Liver (tissue), 9 donors: ENCODE results near the gene APOL3. TPM values are rescaled to one million over a fixed set of nuclear protein-coding genes. Genes with fewer than 3 reads are reported as not detected.
A peak's percentile ranks its signal among the peaks of the same experiment; 100 is the strongest.
"Not testable (repeated sequence)": the region's sequence is repeated elsewhere in the genome, so short reads cannot be mapped to it uniquely, and the experiment has no call there.

ENCODE experiments used
- DNase-seq: peaks from one replicate; pipeline ENCODE4 v3.0.0-alpha.2; 2017; ENCODE audit warnings: low spot score
- H3K27ac ChIP-seq, 2 donors: one replicate each; pipeline ENCODE4 v1.7.0; 2013; ENCODE audit warnings: inconsistent platforms in 2 of 2, low read length in 2 of 2, control low read depth in 1 of 2, low read depth in 1 of 2, mild to moderate bottlenecking in 1 of 2
- H3K27me3 ChIP-seq, 4 donors: one replicate each; pipeline versions ENCODE4 v1.6.1 to v1.7.0; 2013; ENCODE audit warnings: low read length in 3 of 4, inconsistent platforms in 1 of 4, mild to moderate bottlenecking in 1 of 4, moderate library complexity in 1 of 4; ENCODE audit not compliant: control insufficient read depth in 4 of 4, insufficient read depth in 4 of 4
- H3K36me3 ChIP-seq, 4 donors: one replicate each; pipeline versions ENCODE4 v1.6.1 to v1.7.0; 2013; ENCODE audit warnings: low read length in 3 of 4, mild to moderate bottlenecking in 3 of 4, low read depth in 1 of 4, moderate library complexity in 1 of 4; ENCODE audit not compliant: control insufficient read depth in 4 of 4, insufficient read depth in 3 of 4
- H3K4me1 ChIP-seq, 4 donors: one replicate each; pipeline versions ENCODE4 v1.6.1 to v1.7.0; 2013; ENCODE audit warnings: low read length in 3 of 4, mild to moderate bottlenecking in 3 of 4, moderate library complexity in 1 of 4; ENCODE audit not compliant: control insufficient read depth in 4 of 4, insufficient read depth in 4 of 4
- H3K4me3 ChIP-seq, 3 donors: one replicate each; pipeline versions ENCODE4 v1.6.1 to v1.7.0; 2013; ENCODE audit warnings: low read length in 3 of 3, control low read depth in 1 of 3, low read depth in 1 of 3, mild to moderate bottlenecking in 1 of 3
- H3K9ac ChIP-seq, 2 donors: one replicate each; pipeline ENCODE4 v1.7.0; 2013; ENCODE audit warnings: low read length in 2 of 2, mild to moderate bottlenecking in 2 of 2, moderate library complexity in 2 of 2, control low read depth in 1 of 2, low read depth in 1 of 2
- H3K9me3 ChIP-seq, 4 donors: one replicate each; pipeline versions ENCODE4 v1.6.1 to v1.7.0; 2013; ENCODE audit warnings: low read length in 3 of 4; ENCODE audit not compliant: control insufficient read depth in 4 of 4
- EGR1 ChIP-seq, 2 donors: IDR thresholded peaks; 2 replicates each; pipeline ENCODE4 v1.6.1; 2016 to 2018; ENCODE audit warnings: antibody characterized with exemption in 2 of 2, low read depth in 2 of 2
- FOXA1 ChIP-seq: IDR thresholded peaks from 2 replicates; pipeline ENCODE4 v1.6.1; 2016; ENCODE audit warnings: antibody characterized with exemption
- GABPA ChIP-seq, 2 donors: IDR thresholded peaks in 1 of 2; conservative IDR thresholded peaks in 1 of 2; 2 replicates each; pipeline ENCODE4 v1.6.1; 2016; ENCODE audit warnings: antibody characterized with exemption in 2 of 2, mild to moderate bottlenecking in 1 of 2, moderate library complexity in 1 of 2
- HNF4G ChIP-seq: IDR thresholded peaks from 2 replicates; pipeline ENCODE4 v1.6.1; 2016; ENCODE audit warnings: antibody characterized with exemption
- RAD21 ChIP-seq, 2 donors: IDR thresholded peaks; 2 replicates each; pipeline ENCODE4 v1.6.1; 2016; ENCODE audit warnings: antibody characterized with exemption in 2 of 2, mild to moderate bottlenecking in 2 of 2
- RXRA ChIP-seq, 2 donors: IDR thresholded peaks; 2 replicates each; pipeline ENCODE4 v1.6.1; 2017 to 2018; ENCODE audit warnings: antibody characterized with exemption in 2 of 2, mild to moderate bottlenecking in 1 of 2
- SP1 ChIP-seq: IDR thresholded peaks from 2 replicates; pipeline ENCODE4 v1.6.1; 2018; ENCODE audit warnings: antibody characterized with exemption, mild to moderate bottlenecking
- YY1 ChIP-seq: IDR thresholded peaks from 2 replicates; pipeline ENCODE4 v1.6.1; 2016; ENCODE audit warnings: antibody characterized with exemption, mild to moderate bottlenecking
- WGBS: extraction: QIAGEN DNeasy Blood & Tissue Kit; methylation state at CpG from one replicate; pipeline ENCODE4 v1.1.7; 2013; 5-methylcytosine and 5-hydroxymethylcytosine counted together
- polyA plus RNA-seq, 2 donors: library from polyadenylated mRNA; stranded (reverse) in 1 of 2; unstranded in 1 of 2; fragments of 200-250 nt in 1 of 2; fragments of >200 nt in 1 of 2; fragmentation: Nextera tagmentation in 1 of 2; extraction: Ambion mirVana in 1 of 2; gene quantifications; one replicate each; pipeline versions ENCODE4 v1.2.1 to v1.2.3, GENCODE V29; 2013 to 2015
- total RNA-seq, 2 donors: library from RNA; depleted of rRNA; stranded (reverse); fragments of >200 nt; gene quantifications; one replicate each; pipeline ENCODE4 v1.2.3, GENCODE V29; 2014
- TF ChIP-seq, protein P1 (sequence below): IDR thresholded peaks from 2 replicates; pipeline ENCODE4 v1.6.1; 2016; ENCODE audit warnings: antibody characterized with exemption
- TF ChIP-seq, protein P2 (sequence below): fragments of 150-350 bp; IDR thresholded peaks from 2 replicates; pipeline ENCODE4 v1.5.1; 2017; ENCODE audit warnings: improper control_type of control experiment, low read depth, low read length; ENCODE audit not compliant: missing input control
- TF ChIP-seq, protein P3 (sequence below): IDR thresholded peaks from 2 replicates; pipeline ENCODE4 v1.6.1; 2016; ENCODE audit warnings: antibody characterized with exemption, mild to moderate bottlenecking
- TF ChIP-seq, protein P4 (sequence below): IDR thresholded peaks from 2 replicates; pipeline ENCODE4 v1.6.1; 2016; ENCODE audit warnings: antibody characterized with exemption
- TF ChIP-seq, protein P5 (sequence below): IDR thresholded peaks from 2 replicates; pipeline ENCODE4 v1.6.1; 2016; ENCODE audit warnings: antibody characterized with exemption
- donor health status: healthy.
- donor health status: healthy.
- donor health status: healthy.
- donor health status: healthy.
- donor health status: healthy.

APOL3 gene
- total and polyA plus RNA-seq, 4 donors: 7.2 to 34.5 (median 11.8) TPM

DNA sequence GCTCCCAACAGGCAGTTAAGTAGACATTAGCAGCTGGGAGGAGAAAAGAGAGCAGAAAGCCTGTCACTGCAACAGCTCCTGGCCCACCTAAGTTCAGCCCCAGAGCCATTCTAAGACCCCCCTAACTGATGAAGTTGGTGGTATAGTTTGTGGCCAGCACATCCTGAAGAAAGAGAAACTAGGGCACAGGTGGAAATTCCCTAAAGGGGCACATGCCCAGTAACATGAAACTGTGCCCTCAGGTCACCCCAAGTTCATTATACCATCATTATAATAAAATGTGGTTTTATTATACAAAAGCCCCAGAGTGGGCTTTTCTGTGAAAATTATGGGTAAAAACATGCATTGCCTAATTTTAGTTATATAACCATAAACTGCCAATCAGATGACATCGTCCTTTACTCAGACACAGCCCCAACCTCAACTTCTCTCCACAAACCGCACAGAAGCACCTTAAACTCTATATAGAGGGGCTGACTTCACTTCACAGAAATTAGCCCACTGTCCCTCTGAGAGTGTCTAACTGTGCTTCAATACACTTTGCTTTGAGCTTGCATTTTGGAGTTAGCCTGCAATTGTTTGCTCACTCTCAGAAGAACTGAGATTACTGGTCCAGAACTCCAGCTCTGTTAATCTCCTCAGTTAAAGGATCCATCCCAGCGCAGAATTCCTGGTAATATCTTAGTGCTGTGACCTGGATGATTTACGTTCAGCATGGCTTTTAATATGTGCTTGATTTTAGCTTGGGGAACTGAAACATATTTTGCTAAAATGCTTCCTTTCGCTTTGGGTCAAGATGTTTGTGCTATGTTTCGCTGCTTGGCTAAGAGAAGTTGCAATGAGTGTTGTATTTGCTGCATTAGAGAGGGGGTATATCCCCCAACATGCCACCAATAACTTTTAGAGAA lies 1.8 kb upstream of the APOL3 start:
- WGBS: 47% methylated on average over 6 of the region's 6 CpGs
- no peaks in the 10 kb centered on the region for H3K9me3 ChIP-seq
- no peaks in the 10 kb centered on the region for H3K36me3 ChIP-seq
- H3K27me3 ChIP-seq: no peaks in the 10 kb centered on the region
- peak overlapping the region; percentile 92 to 96 for H3K27ac ChIP-seq
- H3K9ac ChIP-seq: peak overlapping the region; percentile 23 to 84
- TF ChIP-seq SP1 (no peak), FOXA1 (no peak), RXRA (IDR thresholded peaks at IDR 0.05) (peak in 1 of 2 donors; percentile 24), RAD21 (IDR thresholded peaks at IDR 0.05) (no peak), GABPA (IDR thresholded peaks at IDR 0.05 in 1 of 2, conservative IDR thresholded peaks at IDR 0.05 in 1 of 2) (no peak), HNF4G (no peak)
- TF ChIP-seq, protein P1, sequence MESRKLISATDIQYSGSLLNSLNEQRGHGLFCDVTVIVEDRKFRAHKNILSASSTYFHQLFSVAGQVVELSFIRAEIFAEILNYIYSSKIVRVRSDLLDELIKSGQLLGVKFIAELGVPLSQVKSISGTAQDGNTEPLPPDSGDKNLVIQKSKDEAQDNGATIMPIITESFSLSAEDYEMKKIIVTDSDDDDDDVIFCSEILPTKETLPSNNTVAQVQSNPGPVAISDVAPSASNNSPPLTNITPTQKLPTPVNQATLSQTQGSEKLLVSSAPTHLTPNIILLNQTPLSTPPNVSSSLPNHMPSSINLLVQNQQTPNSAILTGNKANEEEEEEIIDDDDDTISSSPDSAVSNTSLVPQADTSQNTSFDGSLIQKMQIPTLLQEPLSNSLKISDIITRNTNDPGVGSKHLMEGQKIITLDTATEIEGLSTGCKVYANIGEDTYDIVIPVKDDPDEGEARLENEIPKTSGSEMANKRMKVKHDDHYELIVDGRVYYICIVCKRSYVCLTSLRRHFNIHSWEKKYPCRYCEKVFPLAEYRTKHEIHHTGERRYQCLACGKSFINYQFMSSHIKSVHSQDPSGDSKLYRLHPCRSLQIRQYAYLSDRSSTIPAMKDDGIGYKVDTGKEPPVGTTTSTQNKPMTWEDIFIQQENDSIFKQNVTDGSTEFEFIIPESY: no peak
- TF ChIP-seq, protein P2, sequence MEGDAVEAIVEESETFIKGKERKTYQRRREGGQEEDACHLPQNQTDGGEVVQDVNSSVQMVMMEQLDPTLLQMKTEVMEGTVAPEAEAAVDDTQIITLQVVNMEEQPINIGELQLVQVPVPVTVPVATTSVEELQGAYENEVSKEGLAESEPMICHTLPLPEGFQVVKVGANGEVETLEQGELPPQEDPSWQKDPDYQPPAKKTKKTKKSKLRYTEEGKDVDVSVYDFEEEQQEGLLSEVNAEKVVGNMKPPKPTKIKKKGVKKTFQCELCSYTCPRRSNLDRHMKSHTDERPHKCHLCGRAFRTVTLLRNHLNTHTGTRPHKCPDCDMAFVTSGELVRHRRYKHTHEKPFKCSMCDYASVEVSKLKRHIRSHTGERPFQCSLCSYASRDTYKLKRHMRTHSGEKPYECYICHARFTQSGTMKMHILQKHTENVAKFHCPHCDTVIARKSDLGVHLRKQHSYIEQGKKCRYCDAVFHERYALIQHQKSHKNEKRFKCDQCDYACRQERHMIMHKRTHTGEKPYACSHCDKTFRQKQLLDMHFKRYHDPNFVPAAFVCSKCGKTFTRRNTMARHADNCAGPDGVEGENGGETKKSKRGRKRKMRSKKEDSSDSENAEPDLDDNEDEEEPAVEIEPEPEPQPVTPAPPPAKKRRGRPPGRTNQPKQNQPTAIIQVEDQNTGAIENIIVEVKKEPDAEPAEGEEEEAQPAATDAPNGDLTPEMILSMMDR: no peak
- DNase-seq: no peak
- H3K4me1 ChIP-seq: peaks cover 12 to 82% (median 66%) of the 10 kb centered on the region in 4 donors
- peak overlapping the region; percentile 27 to 51 (median 36) for H3K4me3 ChIP-seq

DNA sequence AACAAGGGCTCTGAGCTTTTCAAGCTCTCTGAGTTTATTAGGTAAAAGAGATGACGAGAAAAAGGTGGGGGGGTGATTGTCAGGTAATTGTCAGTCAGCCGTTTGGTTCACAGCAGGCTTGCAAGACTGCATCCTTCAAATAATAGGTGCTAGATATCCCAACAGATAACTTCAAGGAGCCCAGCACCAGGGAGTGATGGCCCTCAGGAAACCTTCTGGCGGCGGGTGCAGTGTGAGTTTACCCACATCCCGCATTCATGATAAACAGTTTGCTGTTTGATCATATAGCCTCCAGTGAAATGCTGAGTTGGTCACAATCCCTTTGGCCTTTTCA lies 1.2 kb upstream of the APOL3 start:
- H3K27ac ChIP-seq: peak overlapping the region; percentile 92 to 96
- H3K27me3 ChIP-seq, H3K9ac ChIP-seq, H3K9me3 ChIP-seq, H3K36me3 ChIP-seq, DNase-seq, H3K4me3 ChIP-seq: not testable (repeated sequence)
- peaks cover 10 to 82% (median 62%) of the 10 kb centered on the region in 4 donors for H3K4me1 ChIP-seq
- WGBS: 64% methylated on average over 5 of the region's 5 CpGs

DNA sequence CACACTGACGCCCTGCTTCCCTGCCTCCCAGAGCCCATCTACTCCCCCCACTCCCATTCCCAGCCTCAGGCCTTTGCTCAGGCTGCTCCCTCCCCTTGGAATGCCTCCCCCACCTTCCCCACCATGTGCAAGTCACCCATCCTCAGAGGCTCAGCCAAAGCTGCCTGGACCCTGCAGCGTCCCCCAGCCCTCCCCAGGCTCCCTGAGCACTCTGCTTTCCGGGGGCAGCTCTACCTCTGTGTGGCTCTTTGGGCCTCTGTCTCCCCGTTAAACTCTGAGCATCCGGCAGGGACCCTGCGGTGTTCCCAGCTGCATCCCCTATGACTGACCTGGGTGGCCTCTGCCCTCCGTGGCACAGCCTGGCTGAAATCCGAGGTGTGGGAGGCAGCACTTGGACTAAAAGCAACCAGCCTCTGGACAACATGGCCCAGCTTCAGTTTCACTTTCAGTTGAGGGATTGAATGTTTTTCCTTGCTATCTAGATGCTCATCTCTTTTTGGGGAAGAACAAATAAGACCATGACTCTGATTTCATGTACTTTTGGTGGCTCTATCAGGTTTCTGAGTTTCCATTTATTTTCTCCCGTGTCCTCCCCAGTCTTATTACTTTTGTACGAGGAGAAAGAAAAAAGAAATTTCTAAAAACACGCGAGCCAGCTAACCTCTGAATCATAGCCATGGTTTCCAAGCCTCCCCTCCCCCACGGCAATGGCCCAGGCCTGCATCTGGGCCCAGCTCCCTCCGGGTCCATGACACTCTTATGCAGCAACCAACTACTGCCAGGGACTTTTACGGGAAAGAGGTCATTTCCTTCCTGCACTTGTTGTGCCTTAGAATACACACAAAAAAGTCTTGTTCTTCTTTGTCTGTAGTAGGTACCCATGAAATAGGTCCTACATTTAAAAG lies 3.8 kb downstream of the APOL3 start:
- no peaks in the 10 kb centered on the region for H3K27me3 ChIP-seq
- no peaks in the 10 kb centered on the region for H3K9me3 ChIP-seq
- H3K9ac ChIP-seq: peak overlapping the region; percentile 32 to 77
- H3K36me3 ChIP-seq: no peaks in the 10 kb centered on the region
- 9% methylated on average over 15 of the region's 15 CpGs for WGBS
- peak overlapping the region; percentile 38 to 59 (median 50) for H3K4me3 ChIP-seq
- peaks cover 21 to 91% (median 72%) of the 10 kb centered on the region in 4 donors for H3K4me1 ChIP-seq
- DNase-seq: no peak
- peak overlapping the region; percentile 92 to 96 for H3K27ac ChIP-seq
- peak; percentile 95 for TF ChIP-seq YY1
- TF ChIP-seq, protein P3, sequence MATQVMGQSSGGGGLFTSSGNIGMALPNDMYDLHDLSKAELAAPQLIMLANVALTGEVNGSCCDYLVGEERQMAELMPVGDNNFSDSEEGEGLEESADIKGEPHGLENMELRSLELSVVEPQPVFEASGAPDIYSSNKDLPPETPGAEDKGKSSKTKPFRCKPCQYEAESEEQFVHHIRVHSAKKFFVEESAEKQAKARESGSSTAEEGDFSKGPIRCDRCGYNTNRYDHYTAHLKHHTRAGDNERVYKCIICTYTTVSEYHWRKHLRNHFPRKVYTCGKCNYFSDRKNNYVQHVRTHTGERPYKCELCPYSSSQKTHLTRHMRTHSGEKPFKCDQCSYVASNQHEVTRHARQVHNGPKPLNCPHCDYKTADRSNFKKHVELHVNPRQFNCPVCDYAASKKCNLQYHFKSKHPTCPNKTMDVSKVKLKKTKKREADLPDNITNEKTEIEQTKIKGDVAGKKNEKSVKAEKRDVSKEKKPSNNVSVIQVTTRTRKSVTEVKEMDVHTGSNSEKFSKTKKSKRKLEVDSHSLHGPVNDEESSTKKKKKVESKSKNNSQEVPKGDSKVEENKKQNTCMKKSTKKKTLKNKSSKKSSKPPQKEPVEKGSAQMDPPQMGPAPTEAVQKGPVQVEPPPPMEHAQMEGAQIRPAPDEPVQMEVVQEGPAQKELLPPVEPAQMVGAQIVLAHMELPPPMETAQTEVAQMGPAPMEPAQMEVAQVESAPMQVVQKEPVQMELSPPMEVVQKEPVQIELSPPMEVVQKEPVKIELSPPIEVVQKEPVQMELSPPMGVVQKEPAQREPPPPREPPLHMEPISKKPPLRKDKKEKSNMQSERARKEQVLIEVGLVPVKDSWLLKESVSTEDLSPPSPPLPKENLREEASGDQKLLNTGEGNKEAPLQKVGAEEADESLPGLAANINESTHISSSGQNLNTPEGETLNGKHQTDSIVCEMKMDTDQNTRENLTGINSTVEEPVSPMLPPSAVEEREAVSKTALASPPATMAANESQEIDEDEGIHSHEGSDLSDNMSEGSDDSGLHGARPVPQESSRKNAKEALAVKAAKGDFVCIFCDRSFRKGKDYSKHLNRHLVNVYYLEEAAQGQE: no peak
- peak in 1 of 2 donors; percentile 59 for TF ChIP-seq EGR1 (IDR thresholded peaks at IDR 0.05; ENCODE audit: low read depth in 2 of 2)
- TF ChIP-seq HNF4G: peak; percentile 10
- TF ChIP-seq, protein P1: peak; percentile 51
- TF ChIP-seq, protein P4, sequence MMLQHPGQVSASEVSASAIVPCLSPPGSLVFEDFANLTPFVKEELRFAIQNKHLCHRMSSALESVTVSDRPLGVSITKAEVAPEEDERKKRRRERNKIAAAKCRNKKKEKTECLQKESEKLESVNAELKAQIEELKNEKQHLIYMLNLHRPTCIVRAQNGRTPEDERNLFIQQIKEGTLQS: peak; percentile 58
- TF ChIP-seq, protein P5, sequence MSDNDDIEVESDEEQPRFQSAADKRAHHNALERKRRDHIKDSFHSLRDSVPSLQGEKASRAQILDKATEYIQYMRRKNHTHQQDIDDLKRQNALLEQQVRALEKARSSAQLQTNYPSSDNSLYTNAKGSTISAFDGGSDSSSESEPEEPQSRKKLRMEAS: peak; percentile 85
- TF ChIP-seq RXRA (IDR thresholded peaks at IDR 0.05): peak; percentile 78 to 82
- peak in 1 of 2 donors; percentile 19 for TF ChIP-seq GABPA (IDR thresholded peaks at IDR 0.05 in 1 of 2, conservative IDR thresholded peaks at IDR 0.05 in 1 of 2)
